ENCODE data around the gene COP1.

The COP1 gene

GRCh38 chr1:176167210-176167609 lies 39.9 kb downstream of the COP1 start:
- H3K4me1 ChIP-seq, result no peaks in the 10 kb centered on the region
- no peak overlapping the region for H3K4me3 ChIP-seq
- no peak for TF ChIP-seq Cebpa-rat (IDR thresholded peaks at IDR 0.05)
- H3K4me2 ChIP-seq, result no peak overlapping the region
- H3K9me3 ChIP-seq (replicated peaks in 1 of 11), result peaks cover 0 to 34% (median 24%) of the 10 kb centered on the region in 11 experiments; a peak in 20 of 22 replicates
- H3K27me3 ChIP-seq, result no peaks in the 10 kb centered on the region
- no peak overlapping the region for H3K9ac ChIP-seq
- peaks cover 0 to 76% (median 17%) of the 10 kb centered on the region in 11 experiments; a peak in 10 of 22 replicates for H4K20me1 ChIP-seq
- H3K27ac ChIP-seq, result no peak overlapping the region
- peaks cover 69 to 97% (median 86%) of the 10 kb centered on the region in 11 experiments for H3K36me3 ChIP-seq

- Histone ChIP-seq H3K36me3 (peaks cover 71 to 97% (median 86%) of the 10 kb centered on the region in 11 experiments), H3K27ac (no peak overlapping the region), H3K9me3 (replicated peaks in 1 of 11) (peaks cover 0 to 29% (median 21%) of the 10 kb centered on the region in 11 experiments; a peak in 20 of 22 replicates), H3K27me3 (no peaks in the 10 kb centered on the region), H3K4me3 (no peak overlapping the region), H3K4me1 (no peaks in the 10 kb centered on the region), H4K20me1 (peaks cover 0 to 80% (median 17%) of the 10 kb centered on the region in 11 experiments; a peak in 11 of 22 replicates), H3K4me2 (no peak overlapping the region), H3K9ac (no peak overlapping the region)
- TF ChIP-seq Cebpa-rat (IDR thresholded peaks at IDR 0.05), result no peak
These were observed 41.5 kb downstream of the COP1 start for GRCh38 chr1:176165573-176165972.

- peaks cover 0 to 76% (median 17%) of the 10 kb centered on the region in 11 experiments; a peak in 11 of 22 replicates for H4K20me1 ChIP-seq
- H3K9ac ChIP-seq, result no peak overlapping the region
These were observed 42.9 kb downstream of the COP1 start for GRCh38 chr1:176164014-176164678.

DNA sequence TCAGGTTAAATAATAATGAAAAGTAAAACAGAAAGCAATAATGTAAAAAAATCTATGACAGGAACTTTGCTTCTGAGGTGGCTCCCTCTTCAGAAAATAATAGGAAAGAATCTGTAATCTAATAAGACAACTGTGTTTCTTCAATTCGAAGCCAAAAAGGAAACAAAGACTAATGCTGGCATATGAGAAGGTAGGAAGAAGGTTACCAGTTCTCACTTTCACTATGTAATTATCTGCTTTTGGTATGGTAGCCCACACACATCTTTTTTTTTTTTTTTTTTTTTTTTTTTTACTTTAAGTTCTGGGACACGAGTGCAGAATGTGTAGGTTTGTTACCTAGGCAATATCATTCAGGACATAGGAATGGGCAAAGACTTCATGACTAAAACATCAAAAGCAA lies 47.1 kb downstream of the COP1 start:
- Histone ChIP-seq H3K36me3 (peaks cover 77 to 100% (median 95%) of the 10 kb centered on the region in 11 experiments), H3K9ac (no peak overlapping the region), H3K4me1 (no peaks in the 10 kb centered on the region), H3K27me3 (no peaks in the 10 kb centered on the region), H3K4me2 (no peak overlapping the region), H3K27ac (no peak overlapping the region), H3K4me3 (no peak overlapping the region), H4K20me1 (peaks cover 0 to 65% (median 8%) of the 10 kb centered on the region in 11 experiments; a peak in 10 of 22 replicates), H3K9me3 (replicated peaks in 1 of 11) (peaks cover 30 to 52% (median 50%) of the 10 kb centered on the region in 11 experiments)
- no peak for TF ChIP-seq Cebpa-rat (IDR thresholded peaks at IDR 0.05)

More at GRCh38 chr1:176164014-176164678, 42.9 kb downstream of the COP1 start:
- H3K9me3 ChIP-seq (replicated peaks in 1 of 11), result peaks cover 10 to 30% (median 26%) of the 10 kb centered on the region in 11 experiments
- H3K4me2 ChIP-seq, result no peak overlapping the region
- H3K27ac ChIP-seq, result no peak overlapping the region
- TF ChIP-seq Cebpa-rat (IDR thresholded peaks at IDR 0.05), result no peak
- H3K4me1 ChIP-seq, result no peaks in the 10 kb centered on the region
- H3K4me3 ChIP-seq, result no peak overlapping the region
- no peaks in the 10 kb centered on the region for H3K27me3 ChIP-seq
- H3K36me3 ChIP-seq, result peaks cover 71 to 97% (median 86%) of the 10 kb centered on the region in 11 experiments

GRCh38 chr1:176157995-176158394 lies 49.1 kb downstream of the COP1 start:
- peaks cover 84 to 100% (median 96%) of the 10 kb centered on the region in 11 experiments for H3K36me3 ChIP-seq
- H3K4me3 ChIP-seq, result peak overlapping the region in 1 of 10 experiments; percentile 20; a peak in 1 of 20 replicates
- H3K4me1 ChIP-seq, result no peaks in the 10 kb centered on the region
- H3K9ac ChIP-seq, result no peak overlapping the region
- H3K4me2 ChIP-seq, result no peak overlapping the region
- no peak for TF ChIP-seq Cebpa-rat (IDR thresholded peaks at IDR 0.05)
- H3K9me3 ChIP-seq (replicated peaks in 1 of 11), result peaks cover 30 to 61% (median 50%) of the 10 kb centered on the region in 11 experiments
- no peak overlapping the region for H3K27ac ChIP-seq
- no peaks in the 10 kb centered on the region for H3K27me3 ChIP-seq
- H4K20me1 ChIP-seq, result peaks cover 0 to 64% (median 7%) of the 10 kb centered on the region in 11 experiments; a peak in 10 of 22 replicates

- Histone ChIP-seq H3K4me2 (no peak overlapping the region), H3K36me3 (peaks cover 51 to 96% (median 77%) of the 10 kb centered on the region in 11 experiments), H4K20me1 (peaks cover 0 to 82% (median 8%) of the 10 kb centered on the region in 11 experiments; a peak in 9 of 22 replicates), H3K27me3 (no peaks in the 10 kb centered on the region), H3K4me1 (no peaks in the 10 kb centered on the region), H3K4me3 (no peak overlapping the region), H3K9ac (no peak overlapping the region), H3K27ac (no peak overlapping the region), H3K9me3 (replicated peaks in 1 of 11) (peaks cover 0 to 24% (median 9%) of the 10 kb centered on the region in 11 experiments; a peak in 11 of 22 replicates)
- TF ChIP-seq Cebpa-rat (IDR thresholded peaks at IDR 0.05), result no peak
These were observed 56.9 kb downstream of the COP1 start for GRCh38 chr1:176149939-176150807.

DNA sequence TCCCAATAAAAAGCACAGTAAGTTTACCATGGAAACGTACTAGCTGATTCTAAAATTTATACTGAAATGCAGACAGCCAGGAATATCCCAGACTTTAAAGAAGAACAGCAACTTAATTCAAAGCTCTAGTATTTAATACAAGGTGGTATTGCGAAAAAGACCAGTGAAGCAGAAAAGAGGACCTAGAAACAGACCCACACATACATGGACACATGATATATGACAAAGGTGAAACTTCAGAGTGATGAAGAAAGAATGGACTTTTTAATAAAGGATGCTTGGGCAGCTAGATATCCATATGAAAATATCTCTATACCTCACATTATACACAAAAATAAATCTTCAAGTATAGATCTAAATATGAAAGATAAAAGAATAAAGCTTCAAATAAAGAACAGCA lies 62.6 kb downstream of the COP1 start:
- no peak for TF ChIP-seq Cebpa-rat (IDR thresholded peaks at IDR 0.05)
- Histone ChIP-seq H3K27me3 (no peaks in the 10 kb centered on the region), H3K27ac (no peak overlapping the region), H3K9me3 (replicated peaks in 1 of 11) (peaks cover 0 to 28% (median 9%) of the 10 kb centered on the region in 11 experiments; a peak in 11 of 22 replicates), H4K20me1 (peaks cover 0 to 87% (median 22%) of the 10 kb centered on the region in 11 experiments; a peak in 12 of 22 replicates), H3K4me2 (no peak overlapping the region), H3K9ac (no peak overlapping the region), H3K4me1 (no peaks in the 10 kb centered on the region), H3K4me3 (no peak overlapping the region), H3K36me3 (peaks cover 52 to 100% (median 76%) of the 10 kb centered on the region in 11 experiments)

DNA sequence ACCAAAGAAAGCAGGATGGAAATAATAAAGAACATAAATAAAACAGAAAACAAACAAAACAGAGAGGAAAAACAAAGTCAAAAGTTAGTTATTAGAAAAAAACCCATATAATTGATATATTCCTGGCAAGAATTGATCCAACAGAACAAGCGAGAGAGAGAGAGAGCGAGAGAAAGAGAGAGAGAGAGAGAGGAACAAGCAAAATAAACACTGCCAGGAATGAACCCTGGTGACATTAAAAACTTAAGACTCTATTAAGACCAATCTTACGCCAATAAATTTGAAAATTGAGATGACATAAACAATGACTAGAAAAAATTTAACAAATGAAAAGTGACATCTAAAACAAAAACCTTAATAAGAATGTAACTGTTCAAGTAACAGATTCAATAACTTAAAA lies 64.1 kb downstream of the COP1 start:
- no peak for TF ChIP-seq Cebpa-rat (IDR thresholded peaks at IDR 0.05)
- Histone ChIP-seq H3K36me3 (peaks cover 60 to 95% (median 78%) of the 10 kb centered on the region in 11 experiments), H3K4me3 (no peak overlapping the region), H3K4me2 (no peak overlapping the region), H3K4me1 (no peaks in the 10 kb centered on the region), H3K27ac (no peak overlapping the region), H3K9ac (no peak overlapping the region), H3K9me3 (replicated peaks in 1 of 11) (peaks cover 0 to 28% (median 9%) of the 10 kb centered on the region in 11 experiments; a peak in 11 of 22 replicates), H3K27me3 (no peaks in the 10 kb centered on the region), H4K20me1 (peaks cover 5 to 95% (median 31%) of the 10 kb centered on the region in 11 experiments; a peak in 15 of 22 replicates)

GRCh38 chr1:176141449-176141848 lies 65.6 kb downstream of the COP1 start:
- Histone ChIP-seq H3K9ac (no peak overlapping the region), H3K9me3 (replicated peaks in 1 of 11) (peaks cover 0 to 26% (median 8%) of the 10 kb centered on the region in 11 experiments; a peak in 11 of 22 replicates), H3K4me2 (no peak overlapping the region), H3K36me3 (peaks cover 54 to 93% (median 64%) of the 10 kb centered on the region in 11 experiments), H3K4me1 (no peaks in the 10 kb centered on the region), H3K27ac (no peak overlapping the region), H3K4me3 (no peak overlapping the region), H3K27me3 (no peaks in the 10 kb centered on the region), H4K20me1 (peaks cover 7 to 96% (median 45%) of the 10 kb centered on the region in 11 experiments; a peak in 15 of 22 replicates)
- no peak for TF ChIP-seq Cebpa-rat (IDR thresholded peaks at IDR 0.05)

Data from BLaER1 treated with 17β-estradiol and CSF1 and Interleukin-3, amounts not matched to agents 10 nM and 100 nM (cell line).